GM21515 (cell line): ENCODE measurements around the gene ZNF653.
"Not testable (repeated sequence)": the region's sequence is repeated elsewhere in the genome, so short reads cannot be mapped to it uniquely, and the experiment has no call there.

ENCODE experiments used
- ATAC-seq: cut with Tn5 transposase; IDR thresholded peaks from one replicate; pipeline ENCODE4 v1.9.1; 2021; ENCODE audit not compliant: unreplicated experiment

ZNF653 gene

GRCh38 chr19:11437955-11438354 is 67.7 kb downstream of the ZNF653 start:
- no peak for ATAC-seq

DNA sequence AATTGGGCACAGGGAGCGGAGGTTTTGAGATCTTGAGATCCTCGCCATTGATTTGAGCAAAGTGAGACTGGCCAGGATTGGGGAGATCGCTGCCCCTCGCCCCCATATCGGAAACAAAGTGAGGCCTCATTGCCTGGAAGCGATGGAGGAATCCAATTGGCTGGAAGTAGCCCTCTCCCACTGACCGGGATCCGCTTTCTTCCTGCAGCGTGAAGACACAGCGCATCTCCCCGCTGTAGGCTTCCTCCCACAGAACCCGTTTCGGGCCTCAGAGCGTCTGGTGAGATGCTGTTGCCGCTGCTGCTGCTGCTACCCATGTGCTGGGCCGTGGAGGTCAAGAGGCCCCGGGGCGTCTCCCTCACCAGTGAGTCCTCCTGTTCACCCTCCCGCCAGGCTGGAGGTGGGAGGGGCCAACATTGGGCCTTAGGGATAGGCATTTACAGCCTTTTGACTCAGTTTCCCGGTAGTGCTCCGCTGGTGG is 69.8 kb downstream of the ZNF653 start:
- ATAC-seq: peak; percentile 1

DNA sequence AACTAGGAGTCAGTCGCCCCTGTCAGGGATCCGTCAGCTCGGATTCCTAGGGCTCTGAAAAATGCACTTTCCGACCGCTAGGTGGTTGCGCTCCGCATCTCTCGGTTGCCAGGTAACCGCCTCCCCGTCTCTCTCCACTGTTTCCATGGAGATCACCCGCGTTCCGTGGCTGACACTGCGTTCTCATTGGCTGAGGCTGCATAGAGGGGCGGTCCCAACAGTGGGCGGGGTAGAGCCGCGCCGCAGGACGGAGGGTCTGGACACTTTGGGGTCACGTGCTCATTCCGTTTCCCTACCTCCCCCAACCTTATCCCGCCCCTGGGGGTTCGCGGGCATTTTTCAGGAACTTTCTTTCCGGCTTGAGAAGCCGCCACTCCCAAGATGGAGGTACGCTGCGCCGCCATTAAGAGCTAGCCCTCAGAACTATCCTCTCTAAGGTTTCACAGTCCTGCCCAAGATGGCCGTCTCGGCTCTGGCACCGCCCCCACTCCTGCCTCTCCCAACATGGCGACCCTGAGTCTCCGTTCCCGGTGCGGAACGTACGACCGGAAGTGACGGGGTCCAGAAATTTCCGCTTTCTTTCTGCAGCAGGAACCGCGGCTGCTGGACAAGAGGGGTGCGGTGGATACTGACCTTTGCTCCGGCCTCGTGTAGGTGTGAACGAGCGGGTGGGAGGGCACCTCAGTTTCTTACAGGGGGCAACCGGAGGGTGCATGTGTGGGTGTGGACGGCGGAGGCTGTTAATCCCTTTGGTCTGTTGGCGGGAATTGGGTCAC is 70.4 kb downstream of the ZNF653 start, which contains the start of the genes ODAD3 and PRKCSH:
Gene ODAD3, minus strand, starts transcription at position 65 of the 776 bp plus-strand sequence. CDS start 105 bp downstream, outside the sequence.
Gene PRKCSH, plus strand, starts transcription at position 579 of the 776 bp plus-strand sequence. CDS start 483 bp downstream, outside the sequence.
- peak; percentile 86 for ATAC-seq

DNA sequence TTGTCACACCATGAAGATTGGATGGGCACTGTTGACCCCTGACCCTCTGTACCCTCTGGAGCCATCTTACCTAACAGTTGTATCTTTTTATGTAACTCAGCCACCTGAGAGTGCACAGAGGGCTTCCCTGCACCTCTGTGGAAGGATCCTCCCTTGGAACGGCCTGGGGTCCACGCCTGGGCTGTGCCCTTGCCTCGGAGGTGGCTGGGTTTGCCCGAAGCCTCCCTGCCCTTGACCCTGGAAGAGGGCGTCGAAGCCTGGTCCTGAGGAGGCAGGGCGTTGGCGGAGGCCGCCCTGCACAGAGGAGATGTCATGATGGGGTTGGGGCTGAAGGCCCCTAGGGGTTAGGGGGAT is 71.0 kb downstream of the ZNF653 start:
- no peak for ATAC-seq

GRCh38 chr19:11433526-11433925 is 72.1 kb downstream of the ZNF653 start:
- not testable (repeated sequence) for ATAC-seq
